Daoy (cell line): Measurements from ENCODE around the gene GOLT1B. TPM values are rescaled to one million over a fixed set of nuclear protein-coding genes. Genes with fewer than 3 reads are reported as not detected.
A peak's percentile ranks its signal among the peaks of the same experiment; 100 is the strongest.
"Not testable (repeated sequence)": the region's sequence is repeated elsewhere in the genome, so short reads cannot be mapped to it uniquely, and the experiment has no call there.

Experiments used
- DNase-seq: peaks from one replicate; pipeline ENCODE4 v3.0.0-alpha.2; 2015; ENCODE audit warnings: low read depth
- total RNA-seq: library from RNA; depleted of rRNA; stranded (reverse); fragments of >200 nt; shearing (Covaris generic); gene quantifications from 2 replicates; pipeline ENCODE4 v1.2.3, GENCODE V29; 2014; rRNA removed

GOLT1B gene, protein sequence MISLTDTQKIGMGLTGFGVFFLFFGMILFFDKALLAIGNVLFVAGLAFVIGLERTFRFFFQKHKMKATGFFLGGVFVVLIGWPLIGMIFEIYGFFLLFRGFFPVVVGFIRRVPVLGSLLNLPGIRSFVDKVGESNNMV
- 94.6 and 95.2 TPM in 2 replicates for total RNA-seq

DNA sequence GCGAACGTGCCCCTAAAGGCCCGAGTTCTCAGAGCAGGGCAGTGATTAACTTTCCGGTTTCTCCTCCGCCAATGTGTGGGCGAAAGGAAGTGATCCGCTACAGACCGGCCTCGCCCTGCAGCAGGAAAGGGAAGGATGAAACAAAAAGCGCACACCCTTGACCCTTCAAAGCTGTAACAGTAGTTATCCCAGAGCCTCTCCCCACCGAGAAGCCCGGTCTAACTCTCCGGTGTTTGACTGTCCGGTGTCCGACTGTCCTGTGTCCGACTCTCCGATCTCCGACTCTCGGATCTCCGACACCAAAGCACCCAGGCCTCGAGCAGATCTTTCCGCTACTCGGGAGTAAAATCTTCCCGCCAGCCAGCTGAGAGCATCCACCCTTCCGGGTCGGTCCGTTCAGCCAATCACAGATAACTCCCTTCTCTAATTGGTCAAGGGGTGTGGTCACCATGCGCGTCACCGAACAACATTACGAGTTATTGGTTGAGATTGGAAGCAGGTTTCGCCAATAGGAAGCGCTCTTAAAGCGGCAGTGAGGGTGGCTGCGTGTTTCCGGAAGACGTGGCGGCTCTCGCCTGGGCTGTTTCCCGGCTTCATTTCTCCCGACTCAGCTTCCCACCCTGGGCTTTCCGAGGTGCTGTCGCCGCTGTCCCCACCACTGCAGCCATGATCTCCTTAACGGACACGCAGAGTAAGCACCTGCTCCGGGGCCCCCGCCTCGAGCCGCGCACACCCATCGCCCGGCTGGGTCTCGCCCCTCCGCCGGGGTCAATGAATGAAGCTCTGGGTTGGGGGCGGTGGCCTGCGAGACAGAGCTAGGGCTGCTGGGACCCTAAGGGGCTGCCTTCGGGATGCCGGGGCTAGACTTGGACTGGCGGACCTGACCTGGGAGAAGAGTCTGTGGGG lies at the start of gene GOLT1B, which contains the start of gene RECQL:
Gene GOLT1B (plus strand): TSS at position 532 of the 906 bp plus-strand sequence. CDS start 135 bp downstream, at position 667.
Gene RECQL (minus strand): TSS at position 378 of the 906 bp plus-strand sequence. CDS start 2,065 bp downstream, outside the sequence.
- peak; percentile 98 for DNase-seq

DNA sequence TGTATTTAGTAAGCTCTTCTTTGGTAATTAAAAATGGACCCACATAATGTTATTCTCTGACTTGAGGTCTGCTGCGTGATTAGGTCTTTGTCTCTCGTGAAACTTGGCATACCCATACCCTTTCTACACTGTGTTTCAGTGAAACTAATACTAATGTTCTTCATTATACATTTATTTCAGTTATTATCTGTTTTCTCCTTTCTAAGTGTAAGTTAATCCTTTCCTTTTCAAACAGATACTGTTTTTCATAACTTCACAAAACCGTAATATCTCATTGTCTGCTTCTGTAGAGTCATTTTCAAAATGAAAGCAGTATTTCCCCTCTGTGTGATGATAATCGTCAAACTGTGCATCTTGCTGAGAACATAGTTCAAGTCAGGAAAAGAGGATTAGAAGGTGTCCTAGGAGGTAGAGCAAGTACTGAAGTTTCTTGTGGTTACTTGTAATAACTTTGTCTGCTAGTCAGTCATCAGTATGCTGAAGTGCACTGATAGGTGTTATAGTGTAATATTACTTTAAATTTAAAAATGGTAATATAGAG lies 48.2 kb upstream of the GOLT1B start:
- DNase-seq, result no peak

DNA sequence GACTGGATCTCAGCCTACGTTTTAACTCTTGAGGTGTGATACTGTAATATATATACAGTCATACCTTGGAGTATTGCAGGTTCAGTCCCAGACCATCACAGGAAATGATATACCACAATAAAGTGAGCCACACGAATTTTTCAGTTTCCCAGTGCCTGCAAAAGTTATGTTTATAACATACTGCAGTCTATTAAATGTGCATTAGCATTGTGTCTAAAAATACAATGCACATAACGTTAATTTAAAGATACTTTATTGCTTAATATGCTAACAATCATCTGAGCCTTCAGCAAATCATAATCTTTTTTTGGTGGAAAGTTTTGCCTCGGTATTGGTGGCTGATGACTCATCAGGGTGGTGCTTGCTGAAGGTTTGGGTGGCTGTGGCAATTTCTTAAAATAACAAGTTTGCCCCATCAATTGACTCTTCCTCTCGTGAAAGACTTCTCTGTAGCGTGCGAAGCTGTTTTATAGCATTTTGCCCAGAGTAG lies 45.3 kb upstream of the GOLT1B start:
- DNase-seq, result no peak

DNA sequence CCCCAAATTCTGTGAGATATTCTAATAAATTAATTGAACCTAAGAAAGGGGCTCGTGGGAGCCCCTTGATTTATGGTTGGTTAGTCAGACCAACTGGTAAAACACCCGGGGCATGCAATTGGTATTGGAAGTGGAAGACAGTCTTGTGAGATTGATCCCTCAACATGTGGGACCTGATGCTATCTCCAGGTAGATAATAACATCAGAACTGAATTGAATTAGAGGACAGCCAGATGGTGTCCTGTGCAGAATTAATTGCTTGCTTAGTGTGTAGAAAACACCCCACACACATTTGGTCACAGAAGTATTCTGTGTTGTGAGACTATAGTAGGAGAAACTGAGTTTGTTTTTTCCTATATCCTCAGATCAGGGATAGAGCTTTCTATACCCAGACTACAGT lies 42.1 kb upstream of the GOLT1B start:
- DNase-seq, result no peak

DNA sequence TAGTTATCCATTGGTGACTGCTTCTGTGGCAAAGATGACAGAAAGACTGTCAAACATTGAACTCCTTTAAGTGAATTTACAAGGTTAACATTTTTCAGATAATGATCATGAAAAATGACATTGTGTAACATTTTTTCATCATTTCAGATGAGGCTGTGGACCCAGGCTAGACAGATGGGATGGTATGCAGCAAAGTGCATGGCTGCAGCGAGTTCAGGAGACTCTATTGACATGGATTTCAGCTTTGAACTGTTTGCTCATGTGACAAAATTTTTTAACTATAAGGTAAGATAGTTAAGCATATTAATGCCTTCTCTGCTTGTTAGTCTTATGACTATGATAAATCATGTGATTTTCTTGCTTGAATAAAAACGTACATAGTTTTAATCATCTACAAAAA lies 34.3 kb upstream of the GOLT1B start:
- not testable (repeated sequence) for DNase-seq

DNA sequence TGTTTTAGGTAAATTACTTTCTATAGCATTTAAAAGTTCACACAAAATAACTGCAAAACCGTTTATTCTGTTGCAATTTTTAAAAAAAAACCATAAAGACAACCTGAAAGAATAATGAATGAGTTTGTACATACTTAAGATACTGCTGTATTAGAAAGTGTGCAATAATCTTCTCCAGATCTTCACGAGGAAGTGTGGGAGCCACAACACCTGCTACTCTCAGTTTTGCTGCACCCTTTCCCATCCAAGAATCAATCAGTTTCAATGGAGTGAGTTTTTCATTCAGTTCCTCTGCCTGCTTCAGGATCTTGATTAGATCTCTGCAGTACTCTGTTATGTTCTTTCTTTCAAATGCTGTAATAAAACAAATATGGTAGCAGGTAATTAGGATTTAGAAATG lies 30.3 kb upstream of the GOLT1B start:
- no peak for DNase-seq

DNA sequence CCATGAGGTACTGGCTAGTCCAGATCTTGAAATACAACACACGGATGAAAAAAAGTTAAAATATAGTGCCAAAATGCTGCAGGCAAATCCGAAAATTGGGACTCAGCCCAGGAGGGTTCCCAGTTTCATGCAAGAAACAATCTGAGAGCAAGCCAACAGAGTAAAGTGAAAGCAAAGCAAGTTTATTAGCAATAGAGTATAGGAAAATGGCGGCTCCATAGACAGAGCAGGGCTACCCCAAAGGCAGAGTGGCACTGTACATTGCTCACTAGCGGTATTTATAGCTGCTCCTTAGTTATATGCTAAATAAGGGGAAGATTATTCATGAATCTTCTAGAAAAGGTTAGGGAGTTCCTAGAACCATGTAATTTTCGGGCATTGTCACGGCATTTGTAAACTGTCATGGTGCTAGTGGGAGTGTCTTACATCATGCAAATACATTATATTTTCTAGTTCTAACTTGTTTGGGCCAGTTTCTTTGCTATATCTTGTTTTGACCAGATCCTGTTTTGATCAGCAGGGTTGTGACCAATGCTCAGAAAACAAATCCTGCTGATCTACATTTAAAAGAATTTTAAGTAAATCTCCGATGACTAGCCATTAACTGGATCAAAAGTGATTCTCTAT lies 29.3 kb upstream of the GOLT1B start:
- no peak for DNase-seq

DNA sequence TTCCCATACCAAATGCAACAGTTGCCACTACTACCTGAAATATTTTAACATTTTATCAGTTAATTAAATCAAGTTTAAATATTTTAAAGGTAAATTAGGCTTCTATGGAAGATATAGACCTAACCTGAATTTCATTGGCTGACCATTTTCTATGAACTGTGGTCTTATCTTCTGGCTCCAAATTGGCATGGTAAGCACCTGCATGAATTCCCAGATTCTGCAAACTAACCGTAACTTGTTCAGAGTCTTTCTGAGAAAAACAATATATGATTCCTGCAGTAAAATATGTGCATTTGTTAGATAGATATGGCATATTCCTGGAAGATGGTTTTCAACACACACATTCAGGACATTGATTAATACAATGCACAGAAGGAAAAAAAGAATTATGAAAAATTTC lies 26.0 kb upstream of the GOLT1B start:
- no peak for DNase-seq

DNA sequence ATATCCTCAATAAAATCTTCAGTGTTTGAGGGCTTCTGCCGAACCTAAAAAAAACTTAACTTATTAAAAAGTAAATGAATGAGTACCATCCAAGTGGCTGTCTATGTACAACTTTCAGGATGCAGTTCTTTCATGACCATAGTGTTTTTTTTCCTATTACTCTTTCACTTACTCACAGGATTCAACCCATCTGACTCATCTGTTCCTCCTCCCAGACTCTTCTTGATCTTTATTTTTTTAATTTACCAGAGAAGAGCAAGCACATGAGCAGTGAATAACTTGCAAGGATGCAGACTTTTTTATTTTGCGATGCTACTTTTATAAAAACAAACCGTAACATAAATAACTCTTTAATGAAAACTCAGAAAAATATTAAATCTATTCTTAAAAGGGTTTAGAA lies 24.6 kb upstream of the GOLT1B start:
- DNase-seq, result peak; percentile 16

DNA sequence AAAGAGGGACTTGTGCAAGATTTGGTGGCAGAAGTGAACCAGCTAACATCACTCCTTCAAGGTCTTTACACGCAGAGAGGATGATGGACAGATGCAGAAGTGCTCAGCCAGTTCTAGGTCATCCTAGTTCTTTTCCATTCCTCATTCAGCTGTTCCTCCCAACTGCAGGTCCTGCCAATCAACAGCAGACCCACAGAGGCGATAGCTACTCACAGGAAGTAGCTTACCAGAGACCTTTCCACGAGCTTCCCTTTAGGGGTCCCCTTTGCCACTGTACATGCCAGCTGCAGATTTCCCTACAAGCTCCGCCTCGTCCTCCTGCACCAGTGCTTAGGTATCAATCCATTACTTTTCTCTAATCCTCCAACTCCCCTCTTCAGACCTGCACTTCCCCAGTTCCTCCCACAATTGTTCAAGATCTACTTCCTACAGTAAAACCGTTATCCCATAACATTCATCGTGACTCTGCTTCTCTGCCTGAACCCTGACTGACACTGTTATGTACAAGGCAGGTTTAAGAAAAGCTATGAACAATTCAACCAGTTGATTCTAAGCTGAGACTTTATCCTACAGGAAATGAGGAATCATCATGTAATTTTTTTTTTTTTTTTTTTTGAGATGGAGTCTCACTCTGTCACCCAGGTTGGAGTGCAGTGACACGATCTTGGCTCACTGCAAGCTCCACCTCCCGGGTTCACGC lies 22.7 kb upstream of the GOLT1B start:
- no peak for DNase-seq

DNA sequence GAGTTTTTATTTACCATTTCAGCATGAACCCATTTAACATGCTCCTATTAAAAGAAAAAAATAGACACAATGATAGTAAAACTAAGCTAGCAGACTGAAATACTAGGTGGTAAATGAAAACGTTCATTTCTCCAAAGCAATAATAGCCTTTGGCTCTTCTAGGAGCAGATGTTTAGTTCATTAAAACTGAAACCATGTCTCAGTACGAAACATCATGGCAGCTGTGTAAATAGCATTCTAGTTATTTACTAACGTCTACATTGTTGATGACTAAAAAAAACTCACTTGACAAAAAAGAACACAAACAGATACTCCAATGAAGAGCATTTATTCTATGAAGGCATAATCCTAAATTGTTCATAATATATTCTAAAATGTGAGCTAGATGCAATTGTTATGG lies 18.1 kb upstream of the GOLT1B start:
- no peak for DNase-seq

DNA sequence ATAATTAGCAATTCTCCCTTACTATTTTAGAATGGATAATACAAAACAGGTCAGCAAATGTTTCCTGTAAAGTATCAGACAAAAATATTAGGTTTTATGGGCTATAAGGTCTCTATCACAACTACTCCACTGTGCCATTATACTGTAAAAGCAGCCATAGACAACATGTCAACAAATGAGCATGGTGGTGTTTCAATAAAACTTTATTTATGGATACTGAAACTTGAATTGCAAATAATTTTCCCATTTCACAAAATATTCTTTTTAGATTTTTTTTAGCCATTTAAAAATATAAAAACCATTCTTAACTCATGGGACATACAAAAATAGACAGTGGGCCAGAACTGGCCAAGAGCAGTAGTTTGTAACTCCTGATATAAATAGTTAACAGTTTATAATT lies 15.6 kb upstream of the GOLT1B start:
- DNase-seq, result no peak

DNA sequence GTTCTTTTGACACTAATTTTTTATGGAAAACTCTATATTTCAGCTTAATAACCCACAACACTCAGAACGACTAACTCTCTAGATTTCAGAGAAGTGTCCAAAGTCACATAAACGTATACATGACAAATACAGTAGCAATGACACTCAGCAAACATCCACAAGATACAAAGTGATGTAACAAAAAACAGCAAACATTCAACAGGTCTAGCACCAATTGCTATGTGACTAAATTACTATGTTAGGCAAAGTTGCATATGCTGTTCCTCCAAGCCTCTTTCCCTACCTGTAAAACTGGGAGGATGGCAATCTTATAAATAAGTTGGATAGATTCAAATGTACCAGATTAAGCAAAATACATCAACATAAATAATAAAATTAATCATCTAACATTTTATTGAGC lies 1.8 kb upstream of the GOLT1B start:
- DNase-seq, result no peak

DNA sequence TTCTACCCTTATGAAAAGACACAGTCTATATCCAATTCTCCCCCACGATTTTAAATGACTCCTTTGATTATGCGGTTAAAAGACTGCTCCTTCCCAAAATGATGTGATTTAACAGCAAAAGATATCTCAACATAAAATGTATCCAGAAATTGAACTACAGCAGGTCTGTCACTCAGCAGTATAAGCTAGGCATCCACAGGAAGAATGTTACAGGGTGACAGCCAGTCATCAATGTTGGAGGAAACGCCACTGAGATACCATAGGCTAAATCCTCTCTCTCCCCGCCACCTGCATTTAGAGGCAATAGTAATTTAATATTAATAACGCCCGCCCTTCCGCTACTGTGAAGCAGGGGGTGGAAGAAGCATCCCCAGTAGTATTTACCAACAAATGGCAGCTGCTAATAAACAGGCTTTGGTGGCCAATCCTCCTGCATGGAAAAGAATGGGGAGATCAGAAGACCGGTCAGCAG lies 767 bp upstream of the GOLT1B start:
- no peak for DNase-seq

DNA sequence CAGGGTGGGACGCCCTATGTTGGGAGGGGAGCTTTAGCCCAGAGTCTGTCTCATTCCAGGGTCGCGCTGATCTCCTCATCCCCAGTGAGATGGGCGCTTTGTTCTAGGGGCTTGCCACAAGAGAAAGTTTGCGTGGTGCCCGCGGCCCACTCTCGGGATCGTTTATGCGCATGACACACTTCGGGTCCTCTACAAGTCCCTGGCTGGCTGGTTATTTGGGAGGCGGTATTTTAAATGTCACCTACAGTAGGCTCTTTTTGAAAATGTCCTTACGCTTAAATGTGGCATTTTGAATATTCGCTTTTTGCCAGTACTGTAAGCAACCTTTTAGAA lies 541 bp downstream of the GOLT1B start:
- peak; percentile 33 for DNase-seq

DNA sequence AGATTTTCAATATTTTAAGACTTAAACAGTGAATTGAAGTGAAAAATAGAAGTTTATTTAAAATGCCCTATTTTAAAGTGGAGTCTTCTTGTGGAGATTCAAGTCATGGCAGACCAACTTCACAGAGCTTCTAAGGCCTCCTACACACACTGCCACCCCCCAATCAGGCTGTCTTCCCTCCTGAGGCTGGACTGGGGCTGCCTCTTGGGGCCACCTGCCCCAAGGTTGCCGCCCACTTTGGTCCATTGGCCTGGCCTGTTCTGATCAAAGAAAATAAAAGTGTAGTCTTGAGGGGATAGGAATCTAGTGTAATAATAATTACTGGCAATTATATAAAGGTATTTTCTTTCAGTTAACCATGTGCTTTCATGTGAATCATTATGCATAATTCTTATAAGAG lies 1.3 kb downstream of the GOLT1B start:
- peak; percentile 5 for DNase-seq

DNA sequence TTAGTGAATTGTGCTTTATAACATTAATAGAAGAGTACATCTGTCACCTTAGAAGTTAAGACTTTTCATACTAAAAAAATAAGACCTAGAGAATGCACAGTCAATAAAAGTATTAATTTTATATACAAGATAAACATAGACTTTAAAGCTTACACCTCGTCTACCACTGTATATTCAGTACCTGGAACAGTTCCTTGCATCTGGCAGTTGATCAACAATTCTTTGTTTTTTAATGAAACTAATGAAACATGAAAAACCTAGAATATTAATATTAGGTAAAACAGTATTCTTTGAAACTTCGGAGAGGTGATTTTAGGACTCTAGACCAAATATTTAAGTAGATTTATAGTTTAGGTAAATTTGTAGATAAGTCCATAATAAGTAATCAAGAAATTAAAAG lies 4.3 kb downstream of the GOLT1B start:
- no peak for DNase-seq

DNA sequence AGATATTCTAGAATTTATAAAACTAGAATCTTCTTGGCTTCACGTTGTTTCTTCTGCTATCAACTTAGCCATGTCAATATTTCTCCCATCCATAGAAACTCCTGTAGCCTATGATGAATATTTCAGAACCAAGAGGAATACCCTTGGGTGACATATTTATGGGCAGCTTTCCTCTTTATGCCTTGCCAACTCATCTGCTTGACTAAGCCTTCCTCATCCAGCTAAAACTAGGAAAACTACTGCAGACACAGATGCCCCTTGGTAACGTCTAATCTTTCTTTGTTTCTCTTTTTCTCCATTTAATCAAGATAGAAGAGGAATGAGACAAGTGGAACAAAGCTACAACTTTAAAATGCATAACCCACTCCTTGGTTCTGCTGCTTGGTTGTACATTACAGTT lies 6.3 kb downstream of the GOLT1B start:
- DNase-seq, result no peak

DNA sequence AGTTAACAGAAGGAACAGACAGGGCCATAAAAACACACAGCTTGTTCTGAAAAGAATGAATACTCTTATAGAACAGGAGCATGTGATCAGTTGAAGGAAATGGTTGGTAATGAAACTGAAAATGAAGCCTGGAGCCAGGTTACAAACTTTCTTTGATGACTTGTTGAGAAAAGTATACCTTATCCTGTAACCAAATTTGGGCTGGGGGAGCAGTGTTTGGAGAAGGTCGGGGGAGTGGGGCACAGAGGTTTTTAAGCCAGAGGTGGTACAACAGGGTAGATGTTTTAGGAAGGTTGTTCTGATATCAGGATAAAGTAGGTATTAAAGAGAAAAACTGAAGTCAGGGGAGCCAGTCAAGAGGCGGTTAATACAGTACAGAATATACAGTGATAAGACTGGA lies 8.2 kb downstream of the GOLT1B start:
- no peak for DNase-seq

DNA sequence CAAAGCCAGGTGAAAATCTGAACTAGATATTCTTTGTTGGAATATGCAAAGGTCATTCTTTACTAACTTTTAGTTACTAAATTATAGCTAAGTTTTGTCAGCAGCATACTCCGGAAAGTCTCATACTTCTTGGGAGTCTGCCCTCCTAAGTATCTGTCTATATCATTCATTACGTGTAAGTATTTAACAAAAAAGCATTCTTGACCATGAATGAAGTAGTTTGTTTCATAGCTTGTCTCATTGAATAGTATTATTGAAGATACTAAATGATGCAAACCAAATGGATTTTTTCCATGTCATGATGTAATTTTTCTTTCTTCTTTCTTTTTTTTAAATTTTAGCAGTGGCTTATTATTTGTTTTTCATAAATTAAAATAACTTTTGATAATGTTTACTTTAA lies 14.7 kb downstream of the GOLT1B start:
- no peak for DNase-seq

DNA sequence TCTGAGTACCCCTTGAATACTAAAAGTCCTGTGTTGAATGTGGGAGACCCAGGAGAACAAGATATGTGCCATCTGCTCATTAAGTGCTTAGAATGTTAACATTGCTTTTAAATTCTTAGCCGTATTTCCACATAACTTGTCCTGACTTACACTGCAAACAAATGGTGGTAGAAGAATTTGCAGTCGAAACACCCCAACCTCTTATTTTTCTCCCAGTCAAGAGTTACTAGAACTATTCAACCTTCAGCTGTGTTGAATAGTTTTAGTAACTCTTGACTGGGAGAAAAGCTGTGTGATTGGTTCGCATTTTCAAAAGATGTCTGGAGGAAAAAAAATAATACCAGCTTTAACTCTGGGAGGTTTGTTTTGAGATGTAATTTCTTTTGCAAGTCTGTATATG lies 16.9 kb downstream of the GOLT1B start:
- DNase-seq, result no peak

DNA sequence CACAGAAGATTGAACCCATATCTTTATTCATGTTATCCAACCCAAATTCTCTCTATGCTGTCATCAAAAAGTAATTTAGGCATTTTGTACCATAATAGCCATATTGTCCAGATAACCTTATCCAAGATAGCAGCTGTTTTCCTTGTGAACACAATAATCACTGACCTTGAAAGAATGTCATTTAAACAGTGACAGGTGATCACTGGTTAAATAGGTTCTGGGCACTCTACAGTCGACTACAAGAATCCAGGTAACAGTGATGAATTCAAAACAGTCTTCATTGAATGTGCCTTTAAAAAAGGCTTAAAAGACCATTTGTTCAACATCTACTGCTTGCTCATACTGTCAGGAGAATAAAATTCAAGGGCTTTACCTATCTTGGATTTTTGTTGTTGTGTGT lies 20.0 kb downstream of the GOLT1B start:
- no peak for DNase-seq
